Measurements from ENCODE around the gene ASB13.

The ASB13 gene, protein sequence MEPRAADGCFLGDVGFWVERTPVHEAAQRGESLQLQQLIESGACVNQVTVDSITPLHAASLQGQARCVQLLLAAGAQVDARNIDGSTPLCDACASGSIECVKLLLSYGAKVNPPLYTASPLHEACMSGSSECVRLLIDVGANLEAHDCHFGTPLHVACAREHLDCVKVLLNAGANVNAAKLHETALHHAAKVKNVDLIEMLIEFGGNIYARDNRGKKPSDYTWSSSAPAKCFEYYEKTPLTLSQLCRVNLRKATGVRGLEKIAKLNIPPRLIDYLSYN

DNA sequence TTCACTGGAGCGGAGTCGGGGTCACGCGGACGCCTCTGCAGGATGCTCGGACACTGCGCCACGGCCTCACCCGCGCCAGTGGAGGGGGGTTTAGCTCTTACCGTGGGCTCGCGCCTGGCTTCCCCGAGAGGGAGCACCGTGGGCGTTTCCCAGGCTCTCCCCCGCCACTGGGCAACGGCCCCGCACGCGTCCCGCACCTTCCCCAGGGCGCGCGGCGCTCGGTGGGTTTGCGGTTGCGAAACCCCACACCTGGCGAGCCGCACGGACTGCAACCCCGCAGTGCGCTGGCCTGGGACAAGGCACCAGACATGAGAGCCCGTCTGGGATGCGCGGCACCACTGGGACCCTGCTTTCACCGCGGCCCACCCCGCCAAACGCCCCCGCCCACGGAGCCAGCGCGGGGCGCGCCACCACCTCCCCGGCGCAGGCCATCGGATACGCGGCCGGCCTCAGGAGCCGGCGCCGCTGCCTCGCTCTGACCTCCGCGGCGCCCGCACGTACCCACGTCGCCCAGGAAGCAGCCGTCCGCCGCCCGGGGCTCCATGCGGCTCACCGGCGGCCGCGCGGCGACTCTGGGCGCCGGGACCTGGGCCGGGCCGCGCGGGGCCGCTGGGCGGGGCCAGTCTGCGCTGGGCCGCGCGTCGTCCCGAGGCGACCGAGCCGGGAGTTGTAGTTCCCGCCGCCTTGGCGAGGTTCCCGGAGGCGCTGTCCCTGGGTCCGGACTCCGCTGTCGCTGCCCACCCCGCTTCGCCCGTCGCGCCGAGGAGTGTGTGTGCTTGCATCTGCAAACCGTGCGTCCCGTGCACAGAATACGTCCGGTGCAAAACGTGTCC, at the start of gene ASB13:
ASB13 (minus strand) TSS at position 588 of the 833 bp plus-strand sequence; CDS start at position 544, 44 bp downstream.
- TF ChIP-seq GATA2 (IDR thresholded peaks at IDR 0.05; ENCODE audit: low read depth, low read length), result no peak

GRCh38 chr10:5711642-5712041, 45.2 kb upstream of the ASB13 start:
- TF ChIP-seq GATA2 (IDR thresholded peaks at IDR 0.05; ENCODE audit: low read depth, low read length) (no peak), GATA3 (IDR thresholded peaks at IDR 0.05; ENCODE audit: low read depth, low read length) (no peak)

DNA sequence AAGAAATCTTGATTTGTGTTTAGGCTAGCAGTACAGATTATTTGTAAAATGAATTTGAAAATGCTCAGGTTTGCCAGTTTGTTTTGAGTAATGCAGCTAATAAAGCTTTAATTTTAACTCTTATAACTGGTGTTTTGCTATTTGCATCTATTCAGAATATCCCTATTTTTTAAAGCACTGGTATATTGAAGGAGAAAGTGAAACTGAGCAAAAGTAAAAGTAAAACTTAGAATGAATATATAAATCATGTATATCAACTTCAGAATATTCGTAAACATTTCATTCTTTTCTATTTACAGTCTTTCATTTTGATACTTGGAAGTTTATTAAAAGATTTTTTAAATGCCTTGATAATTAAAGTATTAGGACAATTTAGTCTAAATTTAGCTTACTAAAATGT, 44.5 kb upstream of the ASB13 start:
- TF ChIP-seq GATA3 (IDR thresholded peaks at IDR 0.05; ENCODE audit: low read depth, low read length) (no peak), GATA2 (IDR thresholded peaks at IDR 0.05; ENCODE audit: low read depth, low read length) (no peak)

DNA sequence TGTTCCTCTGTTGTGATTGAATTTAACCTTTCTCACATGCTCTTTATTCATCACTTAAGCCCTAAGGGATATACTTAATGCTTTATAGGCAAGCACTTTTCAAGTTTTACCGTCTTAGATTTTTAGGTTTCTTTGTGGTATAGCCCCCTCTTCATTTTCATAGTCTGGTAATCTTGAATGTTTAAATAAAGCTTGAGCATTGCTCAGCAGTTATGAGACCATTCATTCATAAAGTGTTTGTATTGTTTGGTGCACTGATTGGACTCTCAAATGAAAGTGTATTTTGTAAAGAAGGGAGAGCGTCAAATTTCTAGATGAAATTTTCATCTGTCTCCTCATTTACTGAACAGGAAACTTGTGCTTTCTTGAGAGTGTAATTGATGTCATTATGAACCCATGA, 43.5 kb upstream of the ASB13 start:
- TF ChIP-seq GATA3 (IDR thresholded peaks at IDR 0.05; ENCODE audit: low read depth, low read length) (no peak), GATA2 (IDR thresholded peaks at IDR 0.05; ENCODE audit: low read depth, low read length) (no peak)

DNA sequence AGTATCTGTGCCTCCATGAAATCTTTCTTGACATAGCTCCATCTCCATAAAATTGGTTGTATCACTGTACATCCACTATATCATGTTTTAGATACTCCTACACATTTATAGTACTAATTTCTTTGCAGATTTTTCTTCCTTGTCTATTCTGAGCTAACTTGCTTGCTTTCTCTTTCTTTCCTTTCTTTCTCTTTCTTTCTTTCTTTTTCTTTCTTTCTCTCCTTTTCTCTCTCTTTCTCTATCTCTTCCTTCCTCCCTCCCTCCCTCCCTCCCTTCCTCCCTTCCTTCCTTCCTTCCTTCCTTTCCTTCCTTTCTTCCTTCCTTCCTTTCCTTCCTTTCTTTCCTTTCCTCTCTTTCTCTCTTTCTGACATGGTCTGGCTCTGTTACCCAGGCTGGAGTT, 42.0 kb upstream of the ASB13 start:
- TF ChIP-seq GATA3 (IDR thresholded peaks at IDR 0.05; ENCODE audit: low read depth, low read length) (no peak), GATA2 (IDR thresholded peaks at IDR 0.05; ENCODE audit: low read depth, low read length) (no peak)

DNA sequence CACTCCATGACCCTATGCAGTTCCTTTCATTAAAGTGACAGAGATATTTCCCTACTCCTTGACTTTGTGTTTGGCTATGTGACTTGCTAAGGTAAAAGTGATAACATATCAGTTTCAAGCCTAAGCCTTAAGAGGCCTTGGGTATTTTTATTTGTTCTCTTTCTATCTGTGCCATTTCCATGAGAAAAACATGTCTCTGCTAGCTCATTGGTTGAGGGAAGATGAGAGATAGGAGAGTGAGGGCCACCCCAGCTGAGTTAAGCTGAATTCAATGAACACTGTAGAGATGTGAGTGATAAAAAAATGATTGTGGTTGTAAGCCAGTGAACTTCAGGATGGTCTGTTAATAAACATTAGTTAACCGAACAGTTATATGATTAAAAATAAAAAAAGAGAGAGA, 31.7 kb upstream of the ASB13 start:
- TF ChIP-seq GATA2 (IDR thresholded peaks at IDR 0.05; ENCODE audit: low read depth, low read length), result peak; percentile 57; the same call in 1 of the 2 replicates
- TF ChIP-seq GATA3 (IDR thresholded peaks at IDR 0.05; ENCODE audit: low read depth, low read length), result peak; percentile 61

DNA sequence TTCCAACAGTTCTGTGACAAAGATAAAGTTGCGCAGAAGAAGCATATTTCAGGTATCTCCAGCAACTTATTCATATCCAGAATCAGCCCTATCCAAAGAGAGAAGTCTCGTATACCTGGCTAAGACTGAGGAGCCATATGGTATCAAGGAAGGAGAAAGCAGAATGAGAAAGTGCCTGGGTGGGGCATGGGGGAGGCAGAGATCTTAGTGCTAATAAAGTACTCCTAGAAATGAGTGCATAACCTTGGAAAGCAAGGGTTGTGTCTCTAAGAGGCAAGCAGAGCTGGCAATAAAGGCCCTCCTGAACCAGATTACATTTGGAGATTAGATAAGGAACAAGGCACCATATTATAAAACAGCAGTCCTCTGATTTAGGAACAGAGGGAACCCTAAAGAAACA, 30.9 kb upstream of the ASB13 start:
- TF ChIP-seq GATA3 (IDR thresholded peaks at IDR 0.05; ENCODE audit: low read depth, low read length) (no peak), GATA2 (IDR thresholded peaks at IDR 0.05; ENCODE audit: low read depth, low read length) (no peak)

DNA sequence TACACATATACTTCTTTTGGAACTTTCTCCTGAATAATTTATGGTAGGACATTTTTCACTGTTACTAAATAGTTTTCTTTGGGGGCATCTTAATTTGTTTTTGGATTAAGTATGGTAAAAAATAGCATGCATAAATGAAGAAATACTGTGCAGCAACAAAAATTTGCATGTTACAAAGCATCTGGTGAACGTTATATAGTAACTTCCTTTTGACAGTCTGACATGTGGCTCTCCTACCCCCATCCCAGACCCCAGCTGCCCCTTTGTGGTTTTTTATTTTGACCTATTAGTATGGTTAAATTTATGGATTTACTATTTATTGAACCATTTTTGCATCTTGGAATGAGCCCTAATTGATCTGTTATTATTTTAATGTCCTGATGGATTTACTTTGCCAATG, 28.2 kb upstream of the ASB13 start:
- TF ChIP-seq GATA2 (IDR thresholded peaks at IDR 0.05; ENCODE audit: low read depth, low read length), result no peak
- TF ChIP-seq GATA3 (IDR thresholded peaks at IDR 0.05; ENCODE audit: low read depth, low read length), result no peak

- no peak for TF ChIP-seq GATA2 (IDR thresholded peaks at IDR 0.05; ENCODE audit: low read depth, low read length)
- TF ChIP-seq GATA3 (IDR thresholded peaks at IDR 0.05; ENCODE audit: low read depth, low read length), result no peak
These were observed 26.3 kb upstream of the ASB13 start for GRCh38 chr10:5692461-5693358.

GRCh38 chr10:5691786-5692185, 25.4 kb upstream of the ASB13 start:
- TF ChIP-seq GATA2 (IDR thresholded peaks at IDR 0.05; ENCODE audit: low read depth, low read length) (no peak), GATA3 (IDR thresholded peaks at IDR 0.05; ENCODE audit: low read depth, low read length) (no peak)

DNA sequence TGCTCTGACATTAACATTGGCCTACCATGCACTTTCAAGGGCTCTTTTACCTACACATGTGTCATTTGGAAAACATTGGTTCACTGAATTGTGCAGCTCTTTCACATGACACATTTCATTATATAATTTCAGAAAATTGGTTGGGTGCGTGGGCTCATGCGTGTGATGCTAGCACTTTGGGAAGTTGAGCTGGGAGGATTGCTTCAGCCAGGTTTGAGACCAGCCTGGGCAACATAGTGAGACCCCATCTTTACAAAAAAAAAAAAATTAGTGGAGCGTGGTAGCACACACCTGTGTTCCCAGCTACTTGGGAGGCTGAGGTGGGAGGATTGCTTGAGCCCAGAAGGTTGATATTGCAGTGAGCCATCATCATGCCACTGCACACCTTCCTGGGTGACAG, 22.2 kb upstream of the ASB13 start:
- no peak for TF ChIP-seq GATA3 (IDR thresholded peaks at IDR 0.05; ENCODE audit: low read depth, low read length)
- no peak for TF ChIP-seq GATA2 (IDR thresholded peaks at IDR 0.05; ENCODE audit: low read depth, low read length)

DNA sequence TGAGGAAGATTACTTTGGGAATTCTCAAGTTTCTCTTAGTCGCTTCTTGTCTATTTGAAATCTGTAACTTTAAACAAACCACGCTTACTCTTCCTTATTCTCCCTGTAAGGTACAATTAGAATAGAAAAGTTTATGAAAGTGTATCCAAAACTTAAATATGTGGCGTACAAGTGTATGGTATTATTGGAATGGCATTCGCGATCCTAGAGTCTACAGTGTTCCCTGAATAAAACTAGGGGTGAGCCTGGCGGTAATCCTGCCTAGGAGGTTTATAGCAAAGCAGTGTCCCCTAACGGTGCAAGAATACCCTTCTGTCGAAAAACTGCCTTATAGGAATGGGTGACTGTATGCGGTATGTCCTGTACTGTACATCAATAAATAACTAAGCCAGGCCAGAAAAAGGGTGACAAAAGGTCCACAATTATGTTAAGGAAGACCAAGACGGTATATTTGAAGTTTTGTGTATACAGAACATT, 19.4 kb upstream of the ASB13 start:
- no peak for TF ChIP-seq GATA3 (IDR thresholded peaks at IDR 0.05; ENCODE audit: low read depth, low read length)
- no peak for TF ChIP-seq GATA2 (IDR thresholded peaks at IDR 0.05; ENCODE audit: low read depth, low read length)

GRCh38 chr10:5684971-5685763, 18.8 kb upstream of the ASB13 start:
- no peak for TF ChIP-seq GATA3 (IDR thresholded peaks at IDR 0.05; ENCODE audit: low read depth, low read length)
- TF ChIP-seq GATA2 (IDR thresholded peaks at IDR 0.05; ENCODE audit: low read depth, low read length), result no peak
